ENCODE data around the gene MED27. TPM values are rescaled to one million over a fixed set of nuclear protein-coding genes. Genes with fewer than 3 reads are reported as not detected.

MED27 gene
- total RNA-seq, 4 donors from 2014 or later, result 12.9 to 21.8 (median 20.0) TPM

DNA sequence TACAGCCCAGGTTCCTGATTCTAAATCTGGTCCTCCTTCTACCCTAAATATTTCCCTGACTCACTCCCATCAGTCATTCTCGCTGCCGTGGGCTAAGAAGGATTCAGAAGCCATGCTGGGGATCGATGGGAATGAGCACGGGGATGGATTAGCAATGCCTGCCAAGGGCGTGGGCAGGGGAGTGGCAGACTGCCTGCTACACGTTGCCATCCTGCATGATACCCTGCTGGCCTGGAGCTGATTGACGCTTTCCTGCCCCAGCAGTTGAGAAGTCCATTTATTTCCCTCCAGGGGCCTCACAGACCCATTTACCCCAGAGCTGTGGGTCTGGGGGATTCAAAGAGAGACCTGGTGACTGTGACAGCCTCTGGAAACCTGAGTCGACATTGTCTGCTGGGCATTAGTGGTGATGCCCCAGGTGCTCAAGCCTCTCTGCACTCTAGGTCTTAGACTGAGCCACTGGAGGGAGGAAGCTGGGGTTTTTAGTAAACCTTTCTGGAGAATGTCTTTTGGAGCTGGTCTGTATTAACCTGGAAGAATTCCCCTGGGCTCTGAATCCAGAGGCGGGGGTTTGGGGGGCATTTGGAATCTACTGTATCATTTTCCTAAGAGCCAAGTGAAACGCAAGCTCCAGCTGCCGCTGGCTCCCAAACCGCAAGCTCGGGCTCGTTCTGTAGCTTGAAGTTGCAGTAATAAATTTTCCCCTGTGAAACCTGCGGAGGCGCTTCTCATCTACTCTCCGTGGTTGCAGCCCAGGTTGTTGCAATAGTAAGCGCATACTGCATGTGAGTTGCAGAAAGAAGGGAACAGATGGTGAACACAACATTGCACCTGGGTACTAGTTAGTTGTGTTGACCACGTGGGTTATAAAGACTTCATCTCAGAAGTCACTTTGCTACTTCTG lies 263.4 kb downstream of the MED27 start:
- intact Hi-C loops (cut with DNase I), result no loop called here
- Histone ChIP-seq H3K27ac (replicated peaks in 1 of 4) (no peak overlapping the region), H3K4me1 (no peaks in the 10 kb centered on the region), H3K27me3 (peaks cover 0 to 60% (median 3%) of the 10 kb centered on the region in 4 donors), H3K9me3 (no peaks in the 10 kb centered on the region), H3K4me3 (no peak overlapping the region), H3K36me3 (no peaks in the 10 kb centered on the region)
- 51% methylated on average over 19 of the region's 19 CpGs for WGBS
- DNase-seq (ENCODE audit: extremely low spot score), result no peak
- TF ChIP-seq POLR2AphosphoS5 (IDR thresholded peaks at IDR 0.05) (no peak), EP300 (IDR thresholded peaks at IDR 0.05) (no peak), POLR2A (IDR thresholded peaks at IDR 0.05; ENCODE audit: low read depth) (no peak)
- TF ChIP-seq, protein P1, sequence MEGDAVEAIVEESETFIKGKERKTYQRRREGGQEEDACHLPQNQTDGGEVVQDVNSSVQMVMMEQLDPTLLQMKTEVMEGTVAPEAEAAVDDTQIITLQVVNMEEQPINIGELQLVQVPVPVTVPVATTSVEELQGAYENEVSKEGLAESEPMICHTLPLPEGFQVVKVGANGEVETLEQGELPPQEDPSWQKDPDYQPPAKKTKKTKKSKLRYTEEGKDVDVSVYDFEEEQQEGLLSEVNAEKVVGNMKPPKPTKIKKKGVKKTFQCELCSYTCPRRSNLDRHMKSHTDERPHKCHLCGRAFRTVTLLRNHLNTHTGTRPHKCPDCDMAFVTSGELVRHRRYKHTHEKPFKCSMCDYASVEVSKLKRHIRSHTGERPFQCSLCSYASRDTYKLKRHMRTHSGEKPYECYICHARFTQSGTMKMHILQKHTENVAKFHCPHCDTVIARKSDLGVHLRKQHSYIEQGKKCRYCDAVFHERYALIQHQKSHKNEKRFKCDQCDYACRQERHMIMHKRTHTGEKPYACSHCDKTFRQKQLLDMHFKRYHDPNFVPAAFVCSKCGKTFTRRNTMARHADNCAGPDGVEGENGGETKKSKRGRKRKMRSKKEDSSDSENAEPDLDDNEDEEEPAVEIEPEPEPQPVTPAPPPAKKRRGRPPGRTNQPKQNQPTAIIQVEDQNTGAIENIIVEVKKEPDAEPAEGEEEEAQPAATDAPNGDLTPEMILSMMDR (IDR thresholded peaks at IDR 0.05), result no peak

DNA sequence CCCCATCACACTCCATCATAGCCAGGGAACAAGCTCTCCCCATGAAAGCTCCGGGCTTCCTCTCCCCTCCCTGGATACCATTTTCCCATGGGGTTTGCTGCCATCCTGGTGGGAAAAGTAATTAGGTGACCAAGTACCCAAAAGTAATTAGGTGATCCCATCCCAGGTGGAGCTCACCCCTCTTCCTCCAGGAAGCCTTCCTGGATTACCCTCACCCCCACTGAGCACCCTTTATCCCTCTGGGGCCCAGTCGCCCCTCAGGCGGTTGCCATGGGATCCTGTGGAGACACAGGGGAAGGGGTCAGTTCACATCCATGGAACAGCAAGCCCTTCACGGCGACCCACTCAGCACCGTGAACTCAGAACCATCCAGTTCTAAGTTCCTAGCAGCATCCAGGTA lies 265.0 kb downstream of the MED27 start:
- H3K27ac ChIP-seq (replicated peaks in 1 of 4), result no peak overlapping the region
- WGBS, result 86% methylated on average over 2 of the region's 6 CpGs
- H3K4me3 ChIP-seq, result no peak overlapping the region
- no peaks in the 10 kb centered on the region for H3K4me1 ChIP-seq
- TF ChIP-seq POLR2A (IDR thresholded peaks at IDR 0.05; ENCODE audit: low read depth), result no peak
- no peak for TF ChIP-seq POLR2AphosphoS5 (IDR thresholded peaks at IDR 0.05)
- TF ChIP-seq, protein P1 (IDR thresholded peaks at IDR 0.05), result no peak
- no peak for TF ChIP-seq EP300 (IDR thresholded peaks at IDR 0.05)
- no peaks in the 10 kb centered on the region for H3K9me3 ChIP-seq
- no peaks in the 10 kb centered on the region for H3K36me3 ChIP-seq
- peaks cover 0 to 75% (median 3%) of the 10 kb centered on the region in 4 donors for H3K27me3 ChIP-seq
- intact Hi-C loops (cut with DNase I), result no loop called here
- no peak for DNase-seq (ENCODE audit: extremely low spot score)

DNA sequence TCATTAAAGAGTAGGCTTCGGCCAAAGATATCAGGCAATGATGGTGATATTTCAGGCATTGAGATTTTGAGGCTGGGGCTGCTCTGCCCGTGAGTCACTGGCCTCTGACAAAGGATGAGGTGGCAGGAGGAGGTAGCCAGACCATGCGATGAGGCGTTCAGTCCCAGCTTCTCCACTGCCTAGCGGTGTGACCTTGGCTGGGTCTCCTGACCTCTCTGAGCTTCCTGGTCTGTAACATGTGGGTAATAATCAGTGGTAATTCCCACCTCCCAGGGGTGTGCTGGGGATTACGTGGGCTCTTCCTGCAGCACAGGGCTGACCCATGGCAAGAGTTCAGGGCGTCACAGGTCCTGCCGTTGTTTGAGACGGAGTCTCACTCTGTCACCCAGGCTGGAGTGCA lies 266.6 kb downstream of the MED27 start:
- no peak for DNase-seq (ENCODE audit: extremely low spot score)
- TF ChIP-seq, protein P1 (IDR thresholded peaks at IDR 0.05), result no peak
- TF ChIP-seq EP300 (IDR thresholded peaks at IDR 0.05) (no peak), POLR2AphosphoS5 (IDR thresholded peaks at IDR 0.05) (no peak), POLR2A (IDR thresholded peaks at IDR 0.05; ENCODE audit: low read depth) (no peak)
- Histone ChIP-seq H3K4me1 (no peaks in the 10 kb centered on the region), H3K27ac (replicated peaks in 1 of 4) (no peak overlapping the region), H3K4me3 (no peak overlapping the region), H3K36me3 (no peaks in the 10 kb centered on the region), H3K27me3 (peaks cover 0 to 91% (median 3%) of the 10 kb centered on the region in 4 donors), H3K9me3 (no peaks in the 10 kb centered on the region)
- WGBS, result 93% methylated on average over 5 of the region's 9 CpGs
- intact Hi-C loops (cut with DNase I), result no loop called here

DNA sequence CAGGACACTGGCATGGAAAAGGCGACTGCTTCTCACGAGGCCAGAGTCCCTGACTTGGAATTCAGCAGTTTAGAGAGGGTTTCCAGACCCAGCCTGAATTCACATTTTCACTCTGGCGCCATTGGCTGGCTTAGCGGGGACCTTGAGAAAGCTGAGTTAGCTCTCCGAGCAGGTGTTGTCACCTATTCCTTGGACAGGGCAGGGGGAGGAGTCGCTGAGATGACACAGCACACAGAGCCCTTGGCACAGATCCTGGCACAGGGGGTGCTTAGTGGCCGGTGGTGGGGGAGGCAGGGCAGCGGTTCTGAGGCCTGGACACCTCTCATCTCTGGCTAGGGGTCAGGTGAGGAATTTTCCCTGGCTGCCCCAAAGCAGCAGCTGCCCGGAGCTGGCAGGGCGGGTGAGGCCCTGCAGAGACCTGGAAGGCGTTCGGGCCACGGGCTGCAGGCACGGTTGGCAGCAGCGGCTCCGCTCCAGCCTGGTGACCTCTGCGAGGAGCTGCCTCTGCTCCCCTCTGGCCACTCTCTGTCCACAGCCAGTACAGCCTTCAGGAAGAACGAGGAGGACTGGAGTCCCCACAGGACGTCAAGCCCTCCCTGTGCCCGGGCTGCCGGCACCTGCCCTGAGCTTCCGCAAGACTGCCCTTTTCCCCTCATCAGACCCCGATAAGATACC lies 267.4 kb downstream of the MED27 start:
- peaks cover 0 to 94% (median 3%) of the 10 kb centered on the region in 4 donors for H3K27me3 ChIP-seq
- H3K27ac ChIP-seq (replicated peaks in 1 of 4), result no peak overlapping the region
- no peak for DNase-seq (ENCODE audit: extremely low spot score)
- no peaks in the 10 kb centered on the region for H3K9me3 ChIP-seq
- TF ChIP-seq POLR2A (IDR thresholded peaks at IDR 0.05; ENCODE audit: low read depth) (no peak), EP300 (IDR thresholded peaks at IDR 0.05) (no peak), POLR2AphosphoS5 (IDR thresholded peaks at IDR 0.05) (no peak)
- TF ChIP-seq, protein P1 (IDR thresholded peaks at IDR 0.05), result no peak
- peaks cover 0 to 5% (median 1%) of the 10 kb centered on the region in 4 donors for H3K4me1 ChIP-seq
- 85% methylated on average over 4 of the region's 23 CpGs for WGBS
- intact Hi-C loops (cut with DNase I), result no loop called here
- H3K4me3 ChIP-seq, result no peak overlapping the region
- no peaks in the 10 kb centered on the region for H3K36me3 ChIP-seq
